Suprapubic skin (tissue), 4 donors: ENCODE measurements around the gene HECW1. TPM values are rescaled to one million over a fixed set of nuclear protein-coding genes. Genes with fewer than 3 reads are reported as not detected.

ENCODE experiments used
- DNase-seq, 2 donors: peaks; one replicate each; pipeline ENCODE4 v3.0.0-alpha.2; 2019; ENCODE audit warnings: low spot score in 2 of 2
- H3K27ac ChIP-seq: fragments of 200-600 bp; sonication (generic); one replicate; pipeline ENCODE4 v1.5.1; 2019
- H3K27me3 ChIP-seq: fragments of 200-600 bp; sonication (generic); one replicate; pipeline ENCODE4 v1.5.1; 2019
- H3K36me3 ChIP-seq: fragments of 200-600 bp; sonication (generic); one replicate; pipeline ENCODE4 v1.5.1; 2019
- H3K4me1 ChIP-seq: fragments of 200-600 bp; sonication (generic); one replicate; pipeline ENCODE4 v1.5.1; 2019
- H3K4me3 ChIP-seq: fragments of 200-600 bp; sonication (generic); one replicate; pipeline ENCODE4 v1.5.1; 2019; ENCODE audit warnings: mild to moderate bottlenecking
- H3K9me3 ChIP-seq: fragments of 200-600 bp; sonication (generic); one replicate; pipeline ENCODE4 v1.5.1; 2019
- EP300 ChIP-seq: sonication (generic); formaldehyde crosslinking; IDR thresholded peaks from one replicate; pipeline ENCODE4 v1.6.1; 2017; ENCODE audit warnings: antibody characterized with exemption
- POLR2A ChIP-seq, 2 donors: fragments of 450-650 bp; IDR thresholded peaks; one replicate each; pipeline ENCODE4 v1.6.1; 2017; ENCODE audit warnings: antibody characterized with exemption in 2 of 2, mild to moderate bottlenecking in 2 of 2, moderate library complexity in 2 of 2
- POLR2AphosphoS5 ChIP-seq, 3 donors: sonication (generic); formaldehyde crosslinking; IDR thresholded peaks; one replicate each; pipeline ENCODE4 v1.6.1; 2017; ENCODE audit warnings: antibody characterized with exemption in 3 of 3
- WGBS: methylation state at CpG from one replicate; pipeline ENCODE4 v1.1.5; 2018; 5-methylcytosine and 5-hydroxymethylcytosine counted together
- total RNA-seq, 4 donors: library from RNA; depleted of rRNA; stranded (reverse); fragments of >200 nt; gene quantifications; one replicate each; pipeline ENCODE4 v1.1.0, GENCODE V29; 2016
- TF ChIP-seq, protein P1 (sequence below), 2 donors: fragments of 200-600 bp in 1 of 2; fragments of 450-650 bp in 1 of 2; sonication (generic) in 1 of 2; IDR thresholded peaks; one replicate each; pipeline ENCODE4 v1.5.1; 2016 to 2019; ENCODE audit warnings: antibody characterized with exemption in 2 of 2, mild to moderate bottlenecking in 1 of 2, moderate library complexity in 1 of 2

Gene HECW1
- total RNA-seq, 4 donors from 2014 or later = 0.17 to 0.73 (median 0.32) TPM; not detected in 1

DNA sequence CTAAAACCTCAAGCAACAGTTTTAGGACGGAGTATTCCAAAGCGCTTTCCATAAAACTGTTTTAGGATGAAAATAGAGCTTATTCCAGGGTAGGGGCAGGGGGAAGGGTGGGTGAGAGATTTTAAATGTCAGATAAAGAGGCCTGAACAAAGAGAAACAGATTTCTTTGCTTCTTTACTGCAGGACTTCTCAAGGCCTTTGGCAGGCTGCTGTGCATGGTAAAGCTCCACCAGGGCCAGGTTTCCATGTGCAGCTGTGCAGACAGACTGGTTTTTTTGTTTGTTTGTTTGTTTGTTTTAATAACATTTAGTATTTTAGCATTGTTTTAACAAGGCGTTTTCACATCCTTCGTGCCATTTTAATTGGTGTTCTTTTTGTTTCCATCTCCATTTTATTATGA lies 26.3 kb downstream of the HECW1 start:
- no peak overlapping the region for H3K4me3 ChIP-seq
- H3K27ac ChIP-seq = no peak overlapping the region
- peaks cover 14% of the 10 kb centered on the region for H3K27me3 ChIP-seq
- no peaks in the 10 kb centered on the region for H3K9me3 ChIP-seq
- WGBS = 91% methylated on average over 4 of the region's 4 CpGs
- no peak for TF ChIP-seq EP300
- TF ChIP-seq, protein P1, sequence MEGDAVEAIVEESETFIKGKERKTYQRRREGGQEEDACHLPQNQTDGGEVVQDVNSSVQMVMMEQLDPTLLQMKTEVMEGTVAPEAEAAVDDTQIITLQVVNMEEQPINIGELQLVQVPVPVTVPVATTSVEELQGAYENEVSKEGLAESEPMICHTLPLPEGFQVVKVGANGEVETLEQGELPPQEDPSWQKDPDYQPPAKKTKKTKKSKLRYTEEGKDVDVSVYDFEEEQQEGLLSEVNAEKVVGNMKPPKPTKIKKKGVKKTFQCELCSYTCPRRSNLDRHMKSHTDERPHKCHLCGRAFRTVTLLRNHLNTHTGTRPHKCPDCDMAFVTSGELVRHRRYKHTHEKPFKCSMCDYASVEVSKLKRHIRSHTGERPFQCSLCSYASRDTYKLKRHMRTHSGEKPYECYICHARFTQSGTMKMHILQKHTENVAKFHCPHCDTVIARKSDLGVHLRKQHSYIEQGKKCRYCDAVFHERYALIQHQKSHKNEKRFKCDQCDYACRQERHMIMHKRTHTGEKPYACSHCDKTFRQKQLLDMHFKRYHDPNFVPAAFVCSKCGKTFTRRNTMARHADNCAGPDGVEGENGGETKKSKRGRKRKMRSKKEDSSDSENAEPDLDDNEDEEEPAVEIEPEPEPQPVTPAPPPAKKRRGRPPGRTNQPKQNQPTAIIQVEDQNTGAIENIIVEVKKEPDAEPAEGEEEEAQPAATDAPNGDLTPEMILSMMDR (IDR thresholded peaks at IDR 0.05) = no peak
- TF ChIP-seq POLR2A (IDR thresholded peaks at IDR 0.05) = no peak
- no peaks in the 10 kb centered on the region for H3K36me3 ChIP-seq
- DNase-seq = no peak
- H3K4me1 ChIP-seq = no peaks in the 10 kb centered on the region

DNA sequence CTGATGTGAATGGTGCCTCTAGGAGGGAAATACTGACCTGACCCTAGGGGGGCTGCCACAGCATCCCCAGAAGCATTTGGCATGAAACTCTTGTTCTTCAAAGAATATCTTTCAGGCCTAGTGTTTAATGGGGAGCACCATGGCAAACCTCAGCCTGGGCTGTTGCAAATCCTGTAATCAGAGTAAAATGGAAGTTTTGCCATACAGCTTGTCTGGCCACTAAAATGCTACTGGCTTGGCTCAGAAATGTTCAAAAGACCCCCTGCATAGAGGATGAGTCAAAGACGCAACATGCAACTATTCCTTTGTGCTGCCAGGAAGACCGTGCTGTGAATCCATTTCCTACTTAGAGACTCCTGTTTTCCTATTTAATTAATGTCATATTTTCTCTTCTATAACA lies 26.7 kb downstream of the HECW1 start:
- WGBS = 74% methylated on average over 2 of the region's 2 CpGs

DNA sequence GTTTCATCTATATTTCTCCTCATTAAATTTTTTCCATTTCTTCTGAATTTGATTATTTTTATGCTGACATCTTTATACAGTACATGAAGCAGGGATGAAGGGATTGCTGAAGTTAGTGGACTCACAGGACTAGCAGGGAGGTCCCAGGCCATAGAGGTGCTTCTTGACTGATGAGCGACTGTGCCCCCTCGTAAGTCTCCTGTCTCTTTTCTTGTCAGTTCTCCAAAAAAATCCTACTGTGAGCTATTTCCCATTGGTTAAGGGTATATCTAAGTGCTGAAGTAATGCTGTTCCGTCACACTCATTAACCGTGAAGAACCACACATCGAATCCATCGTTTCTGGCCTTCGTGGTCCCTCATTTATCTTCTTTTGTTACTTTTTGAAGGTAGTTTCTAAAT lies 27.7 kb downstream of the HECW1 start:
- H3K9me3 ChIP-seq = no peaks in the 10 kb centered on the region
- no peaks in the 10 kb centered on the region for H3K4me1 ChIP-seq
- peaks cover 15% of the 10 kb centered on the region for H3K27me3 ChIP-seq
- no peaks in the 10 kb centered on the region for H3K36me3 ChIP-seq
- 93% methylated on average over 7 of the region's 7 CpGs for WGBS
- no peak overlapping the region for H3K27ac ChIP-seq
- TF ChIP-seq EP300 (no peak), POLR2A (IDR thresholded peaks at IDR 0.05) (no peak), POLR2AphosphoS5 (IDR thresholded peaks at IDR 0.05) (no peak)
- TF ChIP-seq, protein P1 (IDR thresholded peaks at IDR 0.05) = no peak
- no peak overlapping the region for H3K4me3 ChIP-seq
- no peak for DNase-seq

More for the DNA sequence above, 26.7 kb downstream of the HECW1 start:
- Histone ChIP-seq H3K27ac (no peak overlapping the region), H3K4me1 (no peaks in the 10 kb centered on the region), H3K36me3 (no peaks in the 10 kb centered on the region), H3K4me3 (no peak overlapping the region), H3K27me3 (peaks cover 14% of the 10 kb centered on the region), H3K9me3 (no peaks in the 10 kb centered on the region)
- TF ChIP-seq POLR2A (IDR thresholded peaks at IDR 0.05) = no peak
- no peak for TF ChIP-seq EP300
- DNase-seq = no peak

- 78% methylated on average over 5 of the region's 5 CpGs for WGBS
- Histone ChIP-seq H3K4me1 (no peaks in the 10 kb centered on the region), H3K4me3 (no peak overlapping the region), H3K9me3 (no peaks in the 10 kb centered on the region), H3K36me3 (no peaks in the 10 kb centered on the region), H3K27me3 (peaks cover 17% of the 10 kb centered on the region), H3K27ac (no peak overlapping the region)
- no peak for DNase-seq
- TF ChIP-seq POLR2A (IDR thresholded peaks at IDR 0.05) (no peak), POLR2AphosphoS5 (IDR thresholded peaks at IDR 0.05) (no peak), EP300 (no peak)
- TF ChIP-seq, protein P1 (IDR thresholded peaks at IDR 0.05) = no peak
Measured at GRCh38 chr7:43141091-43141490, 28.6 kb downstream of the HECW1 start.

DNA sequence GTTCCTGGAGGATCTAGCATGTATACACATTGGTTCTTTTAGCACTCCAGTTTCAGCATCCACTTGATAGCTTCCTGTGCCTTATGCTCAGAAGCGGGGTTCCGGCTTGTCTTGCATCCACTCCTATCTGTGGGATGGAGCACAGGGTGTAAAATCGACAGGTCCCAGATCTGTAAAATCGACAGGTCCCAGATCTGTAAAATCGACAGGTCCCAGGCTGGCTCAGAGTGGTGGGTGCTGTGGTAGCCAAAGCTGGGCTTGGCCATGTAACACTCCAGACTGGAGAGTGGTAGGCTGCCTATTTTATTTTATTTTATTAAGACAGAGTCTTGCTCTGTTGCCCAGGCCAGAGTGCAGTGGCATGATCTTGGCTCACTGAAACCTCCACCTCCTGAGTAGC lies 30.3 kb downstream of the HECW1 start:
- Histone ChIP-seq H3K27me3 (peaks cover 13% of the 10 kb centered on the region), H3K36me3 (no peaks in the 10 kb centered on the region)

More for the DNA sequence above, 30.3 kb downstream of the HECW1 start:
- Histone ChIP-seq H3K4me1 (no peaks in the 10 kb centered on the region), H3K4me3 (no peak overlapping the region), H3K27ac (no peak overlapping the region), H3K9me3 (no peaks in the 10 kb centered on the region)
- no peak for DNase-seq
- WGBS = 91% methylated on average over 5 of the region's 5 CpGs
- TF ChIP-seq, protein P1 (IDR thresholded peaks at IDR 0.05) = no peak
- no peak for TF ChIP-seq EP300
- TF ChIP-seq POLR2A (IDR thresholded peaks at IDR 0.05) = no peak
- TF ChIP-seq POLR2AphosphoS5 (IDR thresholded peaks at IDR 0.05) = no peak
